WTC11 (cell line): ENCODE measurements around the gene AGXT.

Experiments
- AFF4 ChIP-seq: sonication (generic); formaldehyde crosslinking; IDR thresholded peaks from 2 replicates; pipeline ENCODE4 v1.8.1; 2023; ENCODE audit warnings: mild to moderate bottlenecking, missing genetic modification reagents, borderline replicate concordance
- ATF2 ChIP-seq: sonication (generic); formaldehyde crosslinking; IDR thresholded peaks from 2 replicates; pipeline ENCODE4 v1.8.1; 2022; ENCODE audit warnings: low read depth, missing genetic modification reagents, borderline replicate concordance
- ESRRA ChIP-seq: sonication (generic); formaldehyde crosslinking; IDR thresholded peaks from 2 replicates; pipeline ENCODE4 v1.8.1; 2022; ENCODE audit warnings: mild to moderate bottlenecking, missing genetic modification reagents, borderline replicate concordance
- FOXK1 ChIP-seq: sonication (generic); formaldehyde crosslinking; IDR thresholded peaks from 2 replicates; pipeline ENCODE4 v1.8.0; 2022; ENCODE audit warnings: mild to moderate bottlenecking, moderate library complexity, missing genetic modification reagents
- KAT7 ChIP-seq: sonication (generic); formaldehyde crosslinking; IDR thresholded peaks from 2 replicates; pipeline ENCODE4 v1.8.1; 2023; ENCODE audit warnings: missing genetic modification reagents, mild to moderate bottlenecking, borderline replicate concordance
- MXD4 ChIP-seq: fragments of 250-450 bp; sonication (Bioruptor Pico); IDR thresholded peaks from 2 replicates; pipeline ENCODE4 v1.8.0; 2021; ENCODE audit warnings: mild to moderate bottlenecking, moderate library complexity, borderline replicate concordance
- SMAD4 ChIP-seq: sonication (generic); formaldehyde crosslinking; IDR thresholded peaks from 2 replicates; pipeline ENCODE4 v1.8.0; 2022; ENCODE audit warnings: mild to moderate bottlenecking, missing genetic modification reagents
- SP1 ChIP-seq: sonication (generic); formaldehyde crosslinking; conservative IDR thresholded peaks from 2 replicates; pipeline ENCODE4 v1.8.1; 2022; ENCODE audit warnings: missing genetic modification reagents
- ZMAT4 ChIP-seq: fragments of 250-450 bp; sonication (Bioruptor Pico); IDR thresholded peaks from 2 replicates; pipeline ENCODE4 v1.9.0; 2021; ENCODE audit warnings: mild to moderate bottlenecking
- ZNF219 ChIP-seq: sonication (generic); formaldehyde crosslinking; IDR thresholded peaks from 2 replicates; pipeline ENCODE4 v1.8.0; 2023; ENCODE audit warnings: missing genetic modification reagents, mild to moderate bottlenecking, borderline replicate concordance
- ZNF232 ChIP-seq: sonication (generic); formaldehyde crosslinking; IDR thresholded peaks from 2 replicates; pipeline ENCODE4 v1.8.0; 2022; ENCODE audit warnings: mild to moderate bottlenecking, missing genetic modification reagents
- TF ChIP-seq, protein P1 (sequence below): fragments of 200-600 bp; IDR thresholded peaks from 2 replicates; pipeline ENCODE4 v1.8.0; 2022; ENCODE audit warnings: antibody characterized with exemption
- TF ChIP-seq, protein P2 (sequence below): sonication (generic); formaldehyde crosslinking; IDR thresholded peaks from 2 replicates; pipeline ENCODE4 v1.8.0; 2022; ENCODE audit warnings: mild to moderate bottlenecking, missing genetic modification reagents
- TF ChIP-seq, protein P3 (sequence below): sonication (generic); formaldehyde crosslinking; IDR thresholded peaks from 2 replicates; pipeline ENCODE4 v1.8.1; 2023; ENCODE audit warnings: mild to moderate bottlenecking, missing genetic modification reagents, moderate library complexity

GRCh38 chr2:240861547-240861946 is 7.1 kb upstream of the AGXT start:
- TF ChIP-seq, protein P1, sequence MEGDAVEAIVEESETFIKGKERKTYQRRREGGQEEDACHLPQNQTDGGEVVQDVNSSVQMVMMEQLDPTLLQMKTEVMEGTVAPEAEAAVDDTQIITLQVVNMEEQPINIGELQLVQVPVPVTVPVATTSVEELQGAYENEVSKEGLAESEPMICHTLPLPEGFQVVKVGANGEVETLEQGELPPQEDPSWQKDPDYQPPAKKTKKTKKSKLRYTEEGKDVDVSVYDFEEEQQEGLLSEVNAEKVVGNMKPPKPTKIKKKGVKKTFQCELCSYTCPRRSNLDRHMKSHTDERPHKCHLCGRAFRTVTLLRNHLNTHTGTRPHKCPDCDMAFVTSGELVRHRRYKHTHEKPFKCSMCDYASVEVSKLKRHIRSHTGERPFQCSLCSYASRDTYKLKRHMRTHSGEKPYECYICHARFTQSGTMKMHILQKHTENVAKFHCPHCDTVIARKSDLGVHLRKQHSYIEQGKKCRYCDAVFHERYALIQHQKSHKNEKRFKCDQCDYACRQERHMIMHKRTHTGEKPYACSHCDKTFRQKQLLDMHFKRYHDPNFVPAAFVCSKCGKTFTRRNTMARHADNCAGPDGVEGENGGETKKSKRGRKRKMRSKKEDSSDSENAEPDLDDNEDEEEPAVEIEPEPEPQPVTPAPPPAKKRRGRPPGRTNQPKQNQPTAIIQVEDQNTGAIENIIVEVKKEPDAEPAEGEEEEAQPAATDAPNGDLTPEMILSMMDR, result no peak
- TF ChIP-seq ESRRA (CRISPR knock-in tag) (no peak), KAT7 (CRISPR knock-in tag) (no peak), ZNF219 (CRISPR knock-in tag) (no peak), MXD4 (CRISPR knock-in tag) (no peak), ZMAT4 (CRISPR knock-in tag) (no peak), ATF2 (CRISPR knock-in tag) (no peak), ZNF232 (CRISPR knock-in tag) (no peak), SMAD4 (CRISPR knock-in tag) (no peak), FOXK1 (no peak), AFF4 (CRISPR knock-in tag) (no peak), SP1 (CRISPR knock-in tag) (no peak)
- TF ChIP-seq, protein P2, sequence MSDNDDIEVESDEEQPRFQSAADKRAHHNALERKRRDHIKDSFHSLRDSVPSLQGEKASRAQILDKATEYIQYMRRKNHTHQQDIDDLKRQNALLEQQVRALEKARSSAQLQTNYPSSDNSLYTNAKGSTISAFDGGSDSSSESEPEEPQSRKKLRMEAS (CRISPR knock-in tag), result no peak
- TF ChIP-seq, protein P3, sequence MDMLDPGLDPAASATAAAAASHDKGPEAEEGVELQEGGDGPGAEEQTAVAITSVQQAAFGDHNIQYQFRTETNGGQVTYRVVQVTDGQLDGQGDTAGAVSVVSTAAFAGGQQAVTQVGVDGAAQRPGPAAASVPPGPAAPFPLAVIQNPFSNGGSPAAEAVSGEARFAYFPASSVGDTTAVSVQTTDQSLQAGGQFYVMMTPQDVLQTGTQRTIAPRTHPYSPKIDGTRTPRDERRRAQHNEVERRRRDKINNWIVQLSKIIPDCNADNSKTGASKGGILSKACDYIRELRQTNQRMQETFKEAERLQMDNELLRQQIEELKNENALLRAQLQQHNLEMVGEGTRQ (CRISPR knock-in tag), result no peak
